Measurements from ENCODE around the gene PC. TPM values are rescaled to one million over a fixed set of nuclear protein-coding genes. Genes with fewer than 3 reads are reported as not detected.

Gene PC
- total and polyA plus RNA-seq, 7 donors: 2.0 to 40.2 (median 11.8) TPM

DNA sequence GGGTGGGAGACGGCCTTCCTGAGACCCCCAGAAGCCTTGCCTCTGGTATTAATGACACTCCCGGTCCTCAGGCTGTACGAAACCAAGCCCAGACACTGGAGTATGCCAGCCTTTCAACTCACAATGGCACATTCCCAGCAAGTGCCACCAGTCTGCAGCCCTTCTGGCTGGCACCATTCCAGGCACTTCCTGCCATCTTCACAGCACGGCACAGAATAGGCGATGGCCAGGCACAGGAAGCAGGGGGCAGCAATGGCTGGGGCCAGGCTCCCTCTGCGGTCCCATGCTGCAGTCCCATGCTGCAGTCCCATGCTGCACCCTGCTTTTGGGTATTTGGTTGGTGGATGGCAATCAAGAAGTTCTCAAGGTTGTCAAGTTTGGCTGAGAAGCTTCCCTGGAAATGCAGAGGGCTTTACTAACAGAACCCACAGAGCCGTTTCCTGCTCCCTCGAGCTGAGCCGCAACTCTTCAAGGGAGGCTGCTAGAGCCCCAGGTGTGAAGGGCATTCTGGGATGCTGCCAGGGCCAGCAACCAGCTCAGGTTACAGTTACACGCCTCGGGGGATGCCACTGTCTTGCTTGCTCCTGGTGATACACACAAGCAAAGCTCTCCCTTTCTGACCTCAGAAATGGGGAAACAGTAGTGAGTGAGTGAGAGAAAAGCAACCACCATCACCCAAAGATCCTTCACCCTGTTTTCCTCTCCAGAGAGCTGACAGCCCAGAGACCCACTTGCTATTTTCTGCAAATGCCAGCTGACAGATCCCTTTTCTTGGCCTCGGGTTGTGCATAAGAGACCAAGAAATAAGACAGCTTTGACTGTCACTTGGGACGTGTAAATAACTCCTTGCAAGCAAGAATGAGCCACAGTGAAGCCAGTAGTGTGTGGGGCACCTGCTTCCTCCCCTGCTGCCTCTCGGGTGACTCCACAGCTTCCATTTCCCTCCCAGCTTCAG lies 77.4 kb downstream of the PC start:
- WGBS, 2 donors: 59 to 80% methylated on average over 14 of the region's 14 CpGs
- Histone ChIP-seq H3K27ac (no peak overlapping the region), H3K4me3 (no peak overlapping the region), H3K9me3 (no peaks in the 10 kb centered on the region), H3K36me3 (no peaks in the 10 kb centered on the region), H3K4me1 (peaks cover 0 to 14% (median 9%) of the 10 kb centered on the region in 4 donors), H3K27me3 (no peaks in the 10 kb centered on the region)
- no peak for TF ChIP-seq POLR2A (IDR thresholded peaks at IDR 0.05)
- TF ChIP-seq POLR2AphosphoS5 (IDR thresholded peaks at IDR 0.05): no peak
- TF ChIP-seq, protein P1, sequence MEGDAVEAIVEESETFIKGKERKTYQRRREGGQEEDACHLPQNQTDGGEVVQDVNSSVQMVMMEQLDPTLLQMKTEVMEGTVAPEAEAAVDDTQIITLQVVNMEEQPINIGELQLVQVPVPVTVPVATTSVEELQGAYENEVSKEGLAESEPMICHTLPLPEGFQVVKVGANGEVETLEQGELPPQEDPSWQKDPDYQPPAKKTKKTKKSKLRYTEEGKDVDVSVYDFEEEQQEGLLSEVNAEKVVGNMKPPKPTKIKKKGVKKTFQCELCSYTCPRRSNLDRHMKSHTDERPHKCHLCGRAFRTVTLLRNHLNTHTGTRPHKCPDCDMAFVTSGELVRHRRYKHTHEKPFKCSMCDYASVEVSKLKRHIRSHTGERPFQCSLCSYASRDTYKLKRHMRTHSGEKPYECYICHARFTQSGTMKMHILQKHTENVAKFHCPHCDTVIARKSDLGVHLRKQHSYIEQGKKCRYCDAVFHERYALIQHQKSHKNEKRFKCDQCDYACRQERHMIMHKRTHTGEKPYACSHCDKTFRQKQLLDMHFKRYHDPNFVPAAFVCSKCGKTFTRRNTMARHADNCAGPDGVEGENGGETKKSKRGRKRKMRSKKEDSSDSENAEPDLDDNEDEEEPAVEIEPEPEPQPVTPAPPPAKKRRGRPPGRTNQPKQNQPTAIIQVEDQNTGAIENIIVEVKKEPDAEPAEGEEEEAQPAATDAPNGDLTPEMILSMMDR (IDR thresholded peaks at IDR 0.05): no peak
- no peak for TF ChIP-seq EP300 (IDR thresholded peaks at IDR 0.05)
- DNase-seq: no peak
- intact Hi-C loops (cut with DNase I): loop anchor here (5.0 kb wide), 1 partner anchor 38 kb away; the partner anchor contains the start of gene RCE1

DNA sequence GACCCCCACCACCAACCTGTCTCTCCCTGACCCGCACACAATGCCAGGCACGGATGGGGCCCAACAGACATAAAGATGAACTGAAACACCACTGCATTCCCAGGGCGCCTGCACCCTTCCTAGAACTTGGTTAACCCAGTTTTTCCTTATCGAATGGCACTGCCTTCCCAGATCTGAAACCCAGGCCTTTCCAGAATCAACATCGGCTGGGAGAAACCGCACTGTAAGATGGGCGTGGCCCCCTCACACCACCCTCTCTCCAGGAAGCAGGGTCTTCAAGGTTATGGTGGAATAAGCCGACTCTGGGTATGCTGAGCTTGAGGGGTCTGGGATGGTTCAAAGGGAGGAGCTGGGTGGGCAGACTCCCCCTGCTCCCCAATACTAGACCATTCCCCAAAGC lies 78.2 kb downstream of the PC start:
- Histone ChIP-seq H3K27me3 (no peaks in the 10 kb centered on the region), H3K4me3 (no peak overlapping the region), H3K4me1 (peaks cover 0 to 14% (median 9%) of the 10 kb centered on the region in 4 donors), H3K36me3 (no peaks in the 10 kb centered on the region), H3K9me3 (no peaks in the 10 kb centered on the region), H3K27ac (no peak overlapping the region)
- intact Hi-C loops (cut with DNase I): loop anchor here (5.0 kb wide), 1 partner anchor 38 kb away; the partner anchor contains the start of gene RCE1
- no peak for TF ChIP-seq POLR2A (IDR thresholded peaks at IDR 0.05)
- TF ChIP-seq EP300 (IDR thresholded peaks at IDR 0.05): no peak
- 56 to 85% methylated on average over 8 of the region's 8 CpGs for WGBS, 2 donors
- DNase-seq: no peak

DNA sequence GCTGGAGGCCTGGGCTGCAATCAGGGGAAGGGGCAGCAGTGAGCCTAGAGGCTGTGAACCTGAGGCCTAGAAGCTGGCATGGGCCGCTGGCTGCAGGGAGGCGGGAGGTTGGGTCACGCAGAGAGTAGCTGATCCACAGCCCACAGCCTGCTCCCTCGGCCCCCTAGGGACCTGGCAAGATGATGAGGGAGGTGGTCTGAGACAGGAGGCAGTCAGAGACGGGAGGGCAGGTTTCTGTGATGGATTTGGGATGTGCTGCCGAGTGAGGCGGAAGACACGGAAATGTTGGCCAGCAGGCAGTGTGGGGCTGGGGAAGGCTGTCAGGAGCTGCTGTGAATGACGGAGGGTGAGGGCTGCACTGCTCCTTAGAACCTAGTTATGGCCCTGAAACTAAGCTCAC lies 78.6 kb downstream of the PC start:
- intact Hi-C loops (cut with DNase I): no loop called here
- no peaks in the 10 kb centered on the region for H3K9me3 ChIP-seq
- no peak for DNase-seq

DNA sequence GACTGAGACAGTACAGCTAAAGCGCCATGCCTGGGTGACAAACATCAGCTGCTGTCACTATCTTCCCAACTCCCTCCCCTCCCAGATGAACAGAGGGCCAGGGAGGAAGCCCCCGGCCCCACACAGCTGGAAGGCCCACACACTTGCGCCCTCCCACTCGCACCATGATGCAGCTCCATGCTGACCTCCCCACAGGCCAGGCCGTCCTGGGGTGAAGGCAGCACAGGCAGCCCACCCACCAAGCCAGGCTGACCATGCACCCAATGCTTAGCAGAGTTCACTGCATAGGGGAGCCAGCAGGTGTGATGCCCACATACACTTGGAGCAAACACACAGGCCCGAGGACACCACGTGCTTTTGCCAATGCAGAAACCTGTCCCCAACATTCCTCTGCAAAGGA lies 79.2 kb downstream of the PC start:
- Histone ChIP-seq H3K27ac (no peak overlapping the region), H3K4me3 (no peak overlapping the region), H3K4me1 (peaks cover 0 to 14% (median 9%) of the 10 kb centered on the region in 4 donors), H3K36me3 (no peaks in the 10 kb centered on the region), H3K27me3 (no peaks in the 10 kb centered on the region), H3K9me3 (no peaks in the 10 kb centered on the region)
- no peak for DNase-seq
- TF ChIP-seq EP300 (IDR thresholded peaks at IDR 0.05): no peak
- no peak for TF ChIP-seq POLR2AphosphoS5 (IDR thresholded peaks at IDR 0.05)
- TF ChIP-seq, protein P1 (IDR thresholded peaks at IDR 0.05): no peak
- no peak for TF ChIP-seq POLR2A (IDR thresholded peaks at IDR 0.05)
- 90 to 95% methylated on average over 7 of the region's 7 CpGs for WGBS, 2 donors
- intact Hi-C loops (cut with DNase I): no loop called here

More for the DNA sequence above, 78.6 kb downstream of the PC start:
- H3K36me3 ChIP-seq: no peaks in the 10 kb centered on the region
- peaks cover 0 to 14% (median 9%) of the 10 kb centered on the region in 4 donors for H3K4me1 ChIP-seq
- no peak overlapping the region for H3K4me3 ChIP-seq
- no peaks in the 10 kb centered on the region for H3K27me3 ChIP-seq
- H3K27ac ChIP-seq: no peak overlapping the region
- TF ChIP-seq POLR2A (IDR thresholded peaks at IDR 0.05) (no peak), EP300 (IDR thresholded peaks at IDR 0.05) (no peak), POLR2AphosphoS5 (IDR thresholded peaks at IDR 0.05) (no peak)
- TF ChIP-seq, protein P1 (IDR thresholded peaks at IDR 0.05): no peak
- 91 to 95% methylated on average over 9 of the region's 9 CpGs for WGBS, 2 donors

DNA sequence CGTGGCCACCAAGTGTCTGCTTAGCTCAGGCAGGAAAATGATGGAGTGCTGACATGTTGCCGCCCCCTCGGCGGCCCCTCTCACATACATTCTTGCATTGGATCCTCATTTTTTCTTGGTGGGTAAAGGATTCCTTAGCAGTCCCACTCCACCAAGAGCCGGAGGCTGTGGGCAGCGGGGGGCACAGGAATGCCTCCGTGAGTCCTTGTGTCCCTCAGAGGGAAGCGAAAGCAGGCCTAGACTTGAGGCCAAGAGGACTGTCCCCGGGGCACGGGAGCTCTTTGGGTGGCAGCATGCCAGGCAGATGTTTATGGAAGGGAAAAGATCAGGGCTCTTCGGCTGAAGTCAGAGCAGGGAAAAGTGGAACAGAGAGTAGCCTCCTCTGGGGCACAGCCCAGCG lies 79.7 kb downstream of the PC start:
- H3K4me1 ChIP-seq: peaks cover 0 to 12% (median 9%) of the 10 kb centered on the region in 4 donors
- no peak for TF ChIP-seq EP300 (IDR thresholded peaks at IDR 0.05)
- TF ChIP-seq, protein P1 (IDR thresholded peaks at IDR 0.05): no peak
- no peak for TF ChIP-seq POLR2A (IDR thresholded peaks at IDR 0.05)
- TF ChIP-seq POLR2AphosphoS5 (IDR thresholded peaks at IDR 0.05): no peak
- no peaks in the 10 kb centered on the region for H3K9me3 ChIP-seq
- H3K36me3 ChIP-seq: no peaks in the 10 kb centered on the region
- intact Hi-C loops (cut with DNase I): no loop called here
- no peak for DNase-seq
- no peaks in the 10 kb centered on the region for H3K27me3 ChIP-seq
- H3K27ac ChIP-seq: no peak overlapping the region
- no peak overlapping the region for H3K4me3 ChIP-seq
- 70 to 73% methylated on average over 12 of the region's 12 CpGs for WGBS, 2 donors

Measured in sigmoid colon (tissue), 7 donors.